SU-DHL-6 (cell line): ENCODE measurements around the gene BORA.

Experiments used
- EZH2phosphoT487 ChIP-seq: fragments of 200-600 bp; sonication (generic), shearing (Covaris generic); conservative IDR thresholded peaks from 2 replicates; pipeline ENCODE4 v1.6.1; 2018; ENCODE audit warnings: mild to moderate bottlenecking, antibody characterized with exemption, low read length, moderate library complexity, mixed read lengths
- TF ChIP-seq, protein P1 (sequence below): fragments of 200-600 bp; sonication (generic); IDR thresholded peaks from one replicate; pipeline ENCODE4 v1.5.1; 2017; ENCODE audit warnings: antibody characterized with exemption, mild to moderate bottlenecking, low read length, moderate library complexity; ENCODE audit not compliant: insufficient read depth, poor library complexity, severe bottlenecking

GRCh38 chr13:72757792-72758535 is 30.2 kb downstream of the BORA start:
- TF ChIP-seq, protein P1, sequence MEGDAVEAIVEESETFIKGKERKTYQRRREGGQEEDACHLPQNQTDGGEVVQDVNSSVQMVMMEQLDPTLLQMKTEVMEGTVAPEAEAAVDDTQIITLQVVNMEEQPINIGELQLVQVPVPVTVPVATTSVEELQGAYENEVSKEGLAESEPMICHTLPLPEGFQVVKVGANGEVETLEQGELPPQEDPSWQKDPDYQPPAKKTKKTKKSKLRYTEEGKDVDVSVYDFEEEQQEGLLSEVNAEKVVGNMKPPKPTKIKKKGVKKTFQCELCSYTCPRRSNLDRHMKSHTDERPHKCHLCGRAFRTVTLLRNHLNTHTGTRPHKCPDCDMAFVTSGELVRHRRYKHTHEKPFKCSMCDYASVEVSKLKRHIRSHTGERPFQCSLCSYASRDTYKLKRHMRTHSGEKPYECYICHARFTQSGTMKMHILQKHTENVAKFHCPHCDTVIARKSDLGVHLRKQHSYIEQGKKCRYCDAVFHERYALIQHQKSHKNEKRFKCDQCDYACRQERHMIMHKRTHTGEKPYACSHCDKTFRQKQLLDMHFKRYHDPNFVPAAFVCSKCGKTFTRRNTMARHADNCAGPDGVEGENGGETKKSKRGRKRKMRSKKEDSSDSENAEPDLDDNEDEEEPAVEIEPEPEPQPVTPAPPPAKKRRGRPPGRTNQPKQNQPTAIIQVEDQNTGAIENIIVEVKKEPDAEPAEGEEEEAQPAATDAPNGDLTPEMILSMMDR: no peak
- TF ChIP-seq EZH2phosphoT487: no peak
